Stimulated activated CD8-positive, alpha-beta memory T cell treated with anti-CD3 and anti-CD28 coated beads, Interleukin-4, amount 100 ng/mL, for 24 hours (primary cell): ENCODE results near the gene EVA1C.
"Not testable (repeated sequence)": the region's sequence is repeated elsewhere in the genome, so short reads cannot be mapped to it uniquely, and the experiment has no call there.

Experiments
- DNase-seq: peaks from one replicate; pipeline ENCODE4 v3.0.0-alpha.2; 2020; ENCODE audit warnings: low read depth

The EVA1C gene

DNA sequence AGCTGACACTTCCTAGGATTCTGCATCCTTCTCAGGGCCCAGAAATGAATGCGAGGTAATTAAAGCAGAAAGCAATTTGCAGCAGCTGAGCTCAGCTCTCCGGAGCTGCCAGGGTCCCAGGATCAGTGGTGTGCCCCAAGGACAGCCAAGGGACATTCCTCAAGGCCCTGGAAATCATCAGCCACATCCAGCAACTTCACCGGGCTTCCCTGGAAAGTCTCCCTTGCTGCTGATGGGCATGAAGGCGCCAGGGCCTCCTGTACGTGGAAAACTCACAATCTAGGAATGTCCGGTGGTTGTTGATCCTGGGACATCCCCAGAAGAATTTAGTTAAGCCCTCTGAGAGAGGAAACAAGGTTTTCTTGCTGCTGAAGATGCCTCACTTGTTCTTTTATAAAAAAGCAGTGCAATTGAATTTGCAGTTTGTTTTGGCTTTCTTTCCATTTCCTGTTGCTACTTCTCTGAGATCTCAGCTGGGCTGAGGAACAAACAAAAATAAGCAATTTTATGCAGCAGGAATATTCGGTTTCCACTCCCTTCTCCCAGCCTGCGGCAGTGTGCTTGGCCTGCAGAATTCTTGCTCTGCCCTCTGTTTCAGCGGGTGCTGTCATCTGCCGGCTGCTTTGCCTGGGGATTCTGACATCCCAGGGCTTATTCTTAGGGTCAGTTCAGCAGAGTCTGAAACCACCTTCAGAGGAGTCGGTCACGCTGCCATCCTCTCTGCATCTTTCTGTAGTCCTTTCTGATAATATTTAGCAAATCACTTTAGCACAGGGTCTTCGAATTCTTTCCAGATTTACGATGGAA lies 86.9 kb downstream of the EVA1C start:
- no peak for DNase-seq

GRCh38 chr21:32503641-32504040 lies 91.1 kb downstream of the EVA1C start:
- not testable (repeated sequence) for DNase-seq

DNA sequence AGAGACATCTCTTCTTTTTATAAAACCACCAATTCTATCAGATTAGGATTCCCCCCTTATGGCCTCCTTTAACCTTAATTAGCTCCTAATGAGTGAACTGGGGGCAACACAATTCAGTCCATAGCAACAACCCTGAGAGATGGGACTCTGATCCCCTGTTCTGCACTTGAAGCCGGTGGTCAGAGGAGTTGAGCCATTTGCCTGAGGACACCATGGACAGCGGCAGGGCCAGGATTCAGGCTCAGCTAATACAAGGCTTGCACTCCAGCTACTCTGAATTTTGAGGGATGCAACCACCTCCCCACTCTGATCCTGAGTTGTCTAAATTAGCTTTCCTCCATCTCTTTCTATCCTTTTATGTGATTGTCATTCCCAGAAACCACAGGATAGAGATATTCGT lies 93.3 kb downstream of the EVA1C start:
- not testable (repeated sequence) for DNase-seq

GRCh38 chr21:32506411-32506965 lies 94.0 kb downstream of the EVA1C start:
- not testable (repeated sequence) for DNase-seq

GRCh38 chr21:32507342-32507919 lies 94.9 kb downstream of the EVA1C start:
- no peak for DNase-seq

DNA sequence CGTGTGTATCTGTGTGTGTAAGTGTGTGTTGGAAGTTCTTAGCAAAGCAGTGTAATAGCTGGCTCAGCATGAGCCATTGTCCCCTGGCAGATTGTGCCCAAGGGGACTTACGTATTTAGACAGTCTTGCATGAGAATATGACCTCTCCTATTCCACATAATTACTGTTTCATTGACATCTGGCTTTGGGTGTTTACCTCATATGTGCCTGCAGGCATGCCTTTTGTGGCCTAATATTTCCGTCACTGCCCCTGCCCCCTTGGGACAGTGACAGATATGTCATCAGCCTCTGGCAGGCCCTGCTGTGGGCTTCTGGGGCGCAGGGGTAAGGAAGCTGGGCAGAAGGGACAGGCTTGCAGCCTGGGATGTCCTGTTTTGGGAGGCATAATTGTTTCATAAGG lies 95.5 kb downstream of the EVA1C start:
- not testable (repeated sequence) for DNase-seq

GRCh38 chr21:32508558-32508957 lies 96.1 kb downstream of the EVA1C start:
- no peak for DNase-seq

DNA sequence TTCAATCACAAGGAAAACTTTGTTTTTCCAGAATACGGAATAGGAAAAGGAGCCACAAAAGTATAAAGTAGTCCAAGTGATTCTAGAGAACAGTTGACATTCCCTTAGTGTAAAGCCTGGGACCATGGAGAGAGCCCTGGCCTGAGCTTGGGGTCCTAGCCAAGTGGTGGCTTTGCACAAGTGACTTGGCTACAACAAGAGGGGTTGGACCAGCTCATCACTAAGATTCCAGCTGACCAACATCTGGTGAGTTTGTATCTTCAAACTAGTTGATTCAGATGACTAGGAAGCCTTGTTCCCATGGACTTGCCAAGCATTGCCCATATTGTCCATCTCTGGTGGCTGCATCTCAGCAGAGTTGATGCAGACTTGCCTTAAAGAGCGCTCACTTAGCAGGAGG lies 96.5 kb downstream of the EVA1C start:
- DNase-seq, result not testable (repeated sequence)

GRCh38 chr21:32514275-32515055 lies 102.0 kb downstream of the EVA1C start:
- no peak for DNase-seq

GRCh38 chr21:32515874-32516273 lies 103.4 kb downstream of the EVA1C start:
- DNase-seq, result no peak

- no peak for DNase-seq
Measured at GRCh38 chr21:32516756-32517649, 104.5 kb downstream of the EVA1C start.

GRCh38 chr21:32519945-32520874 lies 107.7 kb downstream of the EVA1C start:
- DNase-seq, result no peak

- DNase-seq, result no peak
Measured at GRCh38 chr21:32520875-32521735, 108.6 kb downstream of the EVA1C start.

- no peak for DNase-seq
Measured at GRCh38 chr21:32521736-32522355, 109.3 kb downstream of the EVA1C start.

DNA sequence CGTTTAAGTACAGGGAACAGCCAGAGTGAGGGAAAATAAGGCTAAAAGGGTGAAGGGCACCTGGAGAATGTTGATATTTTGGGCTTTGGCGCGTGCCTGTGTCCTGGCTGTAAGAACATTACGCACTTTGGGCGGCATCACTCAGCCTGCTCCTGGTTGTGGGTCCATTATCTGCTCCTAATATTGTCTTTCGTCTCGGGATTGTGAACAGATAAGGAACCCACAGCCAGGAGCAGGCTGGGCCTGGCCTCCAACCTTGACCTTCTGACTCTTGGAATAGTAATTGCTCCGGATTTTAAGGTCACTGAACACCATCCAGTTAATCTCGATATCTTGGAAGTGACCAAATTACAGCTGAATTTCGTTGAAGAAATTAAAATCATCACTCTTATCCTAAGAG lies 111.0 kb downstream of the EVA1C start:
- DNase-seq, result no peak

DNA sequence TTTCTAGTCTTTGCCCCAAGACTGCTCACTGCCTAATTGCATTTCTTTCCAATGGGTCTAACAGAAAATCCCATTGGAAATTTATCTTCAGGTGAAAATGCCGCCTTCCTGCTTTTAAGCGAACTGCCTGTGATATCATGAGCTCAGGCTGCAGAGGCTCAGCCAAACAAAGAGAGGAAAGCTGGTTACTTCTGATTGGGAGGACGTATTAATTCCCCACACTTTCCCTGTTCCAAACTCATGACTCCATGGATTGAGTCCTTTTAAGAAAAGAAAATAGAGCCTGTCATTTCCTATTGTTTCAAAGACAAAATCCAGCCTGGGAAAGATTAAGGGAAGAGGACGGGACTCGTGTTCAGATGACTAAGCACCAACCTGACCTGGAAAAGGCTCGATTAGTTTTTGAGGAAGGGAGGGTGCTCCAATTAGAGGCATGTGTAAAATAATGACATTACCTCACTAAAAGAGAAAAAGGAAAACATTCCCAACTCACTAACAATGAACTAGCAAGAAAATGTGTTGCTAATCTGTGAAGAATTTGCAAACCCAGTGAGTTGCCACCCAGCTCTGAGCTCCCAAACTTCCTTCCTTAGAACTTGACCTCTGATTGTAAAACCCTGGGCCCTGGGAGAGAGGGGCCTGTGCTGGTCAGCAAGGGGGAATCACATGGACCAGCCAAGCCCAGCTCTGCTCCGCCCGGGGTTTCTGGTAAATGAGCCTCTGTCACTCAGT lies 111.6 kb downstream of the EVA1C start:
- no peak for DNase-seq

GRCh38 chr21:32525282-32525681 lies 112.8 kb downstream of the EVA1C start:
- no peak for DNase-seq

GRCh38 chr21:32529679-32530078 lies 117.2 kb downstream of the EVA1C start:
- no peak for DNase-seq
